ENCODE data around the gene ARID4B. TPM values are rescaled to one million over a fixed set of nuclear protein-coding genes. Genes with fewer than 3 reads are reported as not detected.

ARID4B gene
- total RNA-seq, 2 experiments from 2014 or later, result 38.8 to 41.9 TPM

GRCh38 chr1:235139315-235139714 lies 188.7 kb downstream of the ARID4B start:
- ChIA-PET POLR2A (interaction anchor here (0.6 to 3.9 kb wide), 5 partner anchors 13 to 1442 kb away, joined by 3 to 17 read pairs (median 5); partner anchors contain the start of gene RBM34), CTCF (interaction anchor here (0.8 to 2.2 kb wide), 5 partner anchors 10 to 277 kb away, joined by 3 to 10 read pairs (median 4); no protein-coding TSS in a partner anchor)
- Mint-ChIP-seq H3K27ac (peak overlapping the region; percentile 77), H3K27me3 (no peaks in the 10 kb centered on the region), H3K36me3 (ENCODE audit: low read depth) (peaks cover 67% of the 10 kb centered on the region), H3K4me1 (ENCODE audit: low read depth) (peaks cover 22% of the 10 kb centered on the region), H3K9me3 (no peaks in the 10 kb centered on the region), H3K4me3 (no peak overlapping the region)
- TF ChIP-seq CTCF (IDR thresholded peaks at IDR 0.05), result no peak
- intact Hi-C loops (cut with micrococcal nuclease), result no loop called here
- DNase-seq (no peak), ATAC-seq (no peak)

- Mint-ChIP-seq H3K9me3 (no peaks in the 10 kb centered on the region), H3K36me3 (ENCODE audit: low read depth) (peaks cover 64% of the 10 kb centered on the region), H3K4me1 (ENCODE audit: low read depth) (peaks cover 19% of the 10 kb centered on the region), H3K4me3 (no peak overlapping the region), H3K27ac (peak overlapping the region; percentile 40), H3K27me3 (no peaks in the 10 kb centered on the region)
- CTCF ChIA-PET, result interaction anchor here (1.0 to 2.2 kb wide), 5 partner anchors 9 to 34 kb away, joined by 3 to 10 read pairs (median 4); no protein-coding TSS in a partner anchor
- ATAC-seq (peak; percentile 91), DNase-seq (peak; percentile 66)
- intact Hi-C loops (cut with micrococcal nuclease), result no loop called here
- no peak for TF ChIP-seq CTCF (IDR thresholded peaks at IDR 0.05)
- POLR2A ChIA-PET, result interaction anchor here (0.6 to 3.9 kb wide), 6 partner anchors 9 to 459 kb away, joined by 4 to 17 read pairs (median 5); partner anchors contain the start of gene RBM34
Measured at GRCh38 chr1:235138821-235139220, 189.2 kb downstream of the ARID4B start.

- intact Hi-C loops (cut with micrococcal nuclease), result no loop called here
- no peak for TF ChIP-seq CTCF (IDR thresholded peaks at IDR 0.05)
- H3K27me3 Mint-ChIP-seq, result no peaks in the 10 kb centered on the region
- peak overlapping the region; percentile 3 for H3K27ac Mint-ChIP-seq
- H3K4me1 Mint-ChIP-seq (ENCODE audit: low read depth), result peaks cover 22% of the 10 kb centered on the region
- H3K4me3 Mint-ChIP-seq, result no peak overlapping the region
- H3K36me3 Mint-ChIP-seq (ENCODE audit: low read depth), result peaks cover 49% of the 10 kb centered on the region
- DNase-seq (no peak), ATAC-seq (no peak)
- CTCF ChIA-PET, result no interaction called here
- no peaks in the 10 kb centered on the region for H3K9me3 Mint-ChIP-seq
- POLR2A ChIA-PET, result no interaction called here
Measured at GRCh38 chr1:235136111-235136510, 191.9 kb downstream of the ARID4B start.

GRCh38 chr1:235134171-235134570 lies 193.8 kb downstream of the ARID4B start:
- H3K4me3 Mint-ChIP-seq, result no peak overlapping the region
- no peaks in the 10 kb centered on the region for H3K27me3 Mint-ChIP-seq
- ChIA-PET CTCF (interaction anchor here (1.2 kb wide), 1 partner anchor 282 kb away, joined by 3 read pairs; no protein-coding TSS in a partner anchor), POLR2A (interaction anchor here (0.6 kb wide), 1 partner anchor 73 kb away, joined by 3 read pairs; no protein-coding TSS in a partner anchor)
- no peak for TF ChIP-seq CTCF (IDR thresholded peaks at IDR 0.05)
- intact Hi-C loops (cut with micrococcal nuclease), result no loop called here
- H3K4me1 Mint-ChIP-seq (ENCODE audit: low read depth), result peaks cover 17% of the 10 kb centered on the region
- H3K9me3 Mint-ChIP-seq, result no peaks in the 10 kb centered on the region
- H3K36me3 Mint-ChIP-seq (ENCODE audit: low read depth), result peaks cover 40% of the 10 kb centered on the region
- no peak for ATAC-seq
- DNase-seq, result no peak
- no peak overlapping the region for H3K27ac Mint-ChIP-seq

GRCh38 chr1:235133086-235133485 lies 194.9 kb downstream of the ARID4B start:
- Mint-ChIP-seq H3K27me3 (no peaks in the 10 kb centered on the region), H3K27ac (peak overlapping the region; percentile 39), H3K36me3 (ENCODE audit: low read depth) (peaks cover 34% of the 10 kb centered on the region), H3K9me3 (no peaks in the 10 kb centered on the region), H3K4me1 (ENCODE audit: low read depth) (peaks cover 11% of the 10 kb centered on the region), H3K4me3 (no peak overlapping the region)
- no peak for TF ChIP-seq CTCF (IDR thresholded peaks at IDR 0.05)
- CTCF ChIA-PET, result interaction anchor here (1.2 to 2.0 kb wide), 3 partner anchors 10 to 283 kb away, joined by 3 to 7 read pairs (median 4); no protein-coding TSS in a partner anchor
- intact Hi-C loops (cut with micrococcal nuclease), result no loop called here
- POLR2A ChIA-PET, result interaction anchor here (0.7 to 1.7 kb wide), 4 partner anchors 9 to 28 kb away, joined by 3 to 4 read pairs (median 3); partner anchors contain the start of gene RBM34
- ATAC-seq (no peak), DNase-seq (no peak)

All from activated CD8-positive, alpha-beta T cell treated with anti-CD3 and anti-CD28 coated beads for 36 hours (primary cell).